BE2C (cell line): ENCODE results near the gene STAB1.
A peak's percentile ranks its signal among the peaks of the same experiment; 100 is the strongest.

Experiments used
- DNase-seq: peaks from one replicate; pipeline ENCODE4 v3.0.0-alpha.2; 2020
- H3K27me3 ChIP-seq: fragments of 250-450 bp; sonication (Bioruptor Pico); 2 replicates; pipeline ENCODE4 v1.5.1; 2020; ENCODE audit warnings: mild to moderate bottlenecking
- H3K36me3 ChIP-seq: fragments of 250-450 bp; sonication (Bioruptor Pico); 2 replicates; pipeline ENCODE4 v1.5.1; 2020; ENCODE audit warnings: mild to moderate bottlenecking
- H3K4me1 ChIP-seq: fragments of 250-450 bp; sonication (Bioruptor Pico); 2 replicates; pipeline ENCODE4 v1.5.1; 2020
- H3K4me3 ChIP-seq: 2 replicates; pipeline ENCODE4 v1.5.1; 2011; ENCODE audit warnings: low read depth, low read length
- H3K9me3 ChIP-seq: fragments of 250-450 bp; sonication (Bioruptor Pico); 2 replicates; pipeline ENCODE4 v1.5.1; 2020
- TF ChIP-seq, protein P1 (sequence below): IDR thresholded peaks from 2 replicates; pipeline ENCODE4 v1.5.1; 2012; ENCODE audit warnings: mild to moderate bottlenecking, low read depth, low read length

Gene STAB1

DNA sequence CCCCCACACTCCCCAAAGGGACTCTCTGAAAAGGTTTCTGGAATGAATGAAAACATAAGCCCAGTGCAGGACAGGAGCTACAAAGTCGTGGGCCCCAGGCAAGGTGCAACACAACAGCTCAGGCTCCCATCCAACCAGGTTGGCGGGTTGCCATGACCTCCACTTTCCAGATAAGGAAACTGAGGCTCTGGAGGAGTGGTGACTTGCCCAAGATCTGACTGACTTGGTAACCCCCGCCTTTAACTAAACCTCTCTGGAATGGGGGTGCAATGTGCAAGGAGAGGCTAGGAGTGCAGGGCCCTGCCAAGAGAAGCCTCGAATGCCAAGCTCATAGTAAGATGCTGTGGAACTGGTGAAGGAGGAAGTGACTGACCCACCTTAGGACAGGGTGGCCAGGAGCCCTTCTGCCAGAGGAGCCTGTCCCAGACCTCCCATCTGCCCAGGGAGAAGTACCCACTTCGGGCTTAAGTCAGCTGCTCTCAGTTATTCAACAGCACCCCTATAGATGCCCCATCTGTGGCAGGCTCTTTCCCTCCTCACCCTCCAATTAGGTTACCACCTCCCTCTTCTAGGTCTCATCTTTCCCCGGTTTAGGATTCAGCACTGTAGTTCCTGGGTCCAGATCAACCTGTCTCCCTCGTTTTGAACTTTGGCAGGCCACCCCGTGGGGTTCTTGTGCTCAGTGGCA is 40.7 kb upstream of the STAB1 start:
- no peaks in the 10 kb centered on the region for H3K4me1 ChIP-seq
- TF ChIP-seq, protein P1, sequence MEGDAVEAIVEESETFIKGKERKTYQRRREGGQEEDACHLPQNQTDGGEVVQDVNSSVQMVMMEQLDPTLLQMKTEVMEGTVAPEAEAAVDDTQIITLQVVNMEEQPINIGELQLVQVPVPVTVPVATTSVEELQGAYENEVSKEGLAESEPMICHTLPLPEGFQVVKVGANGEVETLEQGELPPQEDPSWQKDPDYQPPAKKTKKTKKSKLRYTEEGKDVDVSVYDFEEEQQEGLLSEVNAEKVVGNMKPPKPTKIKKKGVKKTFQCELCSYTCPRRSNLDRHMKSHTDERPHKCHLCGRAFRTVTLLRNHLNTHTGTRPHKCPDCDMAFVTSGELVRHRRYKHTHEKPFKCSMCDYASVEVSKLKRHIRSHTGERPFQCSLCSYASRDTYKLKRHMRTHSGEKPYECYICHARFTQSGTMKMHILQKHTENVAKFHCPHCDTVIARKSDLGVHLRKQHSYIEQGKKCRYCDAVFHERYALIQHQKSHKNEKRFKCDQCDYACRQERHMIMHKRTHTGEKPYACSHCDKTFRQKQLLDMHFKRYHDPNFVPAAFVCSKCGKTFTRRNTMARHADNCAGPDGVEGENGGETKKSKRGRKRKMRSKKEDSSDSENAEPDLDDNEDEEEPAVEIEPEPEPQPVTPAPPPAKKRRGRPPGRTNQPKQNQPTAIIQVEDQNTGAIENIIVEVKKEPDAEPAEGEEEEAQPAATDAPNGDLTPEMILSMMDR: no peak
- no peak for DNase-seq
- H3K4me3 ChIP-seq: no peak overlapping the region
- peaks cover 8% of the 10 kb centered on the region for H3K36me3 ChIP-seq
- no peaks in the 10 kb centered on the region for H3K27me3 ChIP-seq
- H3K9me3 ChIP-seq: no peaks in the 10 kb centered on the region

DNA sequence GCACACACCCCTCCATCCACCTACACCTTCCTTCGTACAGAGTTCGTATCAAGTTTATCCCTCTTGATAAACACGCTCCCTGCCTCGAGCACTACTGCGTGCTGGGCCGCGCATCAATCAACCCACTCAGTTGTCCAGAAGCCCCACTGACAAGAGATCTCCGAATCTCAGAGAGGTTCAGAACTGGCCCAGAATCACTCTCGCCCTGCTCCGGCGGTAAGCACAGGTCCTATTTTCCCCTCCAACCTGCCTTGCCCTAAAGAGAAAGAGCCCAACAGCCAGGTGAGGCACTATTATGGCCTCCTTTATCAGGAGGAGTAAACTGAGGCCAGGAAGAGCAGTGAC is 40.2 kb upstream of the STAB1 start:
- Histone ChIP-seq H3K36me3 (peaks cover 8% of the 10 kb centered on the region), H3K4me3 (peak overlapping the region; percentile 51), H3K4me1 (no peaks in the 10 kb centered on the region)

DNA sequence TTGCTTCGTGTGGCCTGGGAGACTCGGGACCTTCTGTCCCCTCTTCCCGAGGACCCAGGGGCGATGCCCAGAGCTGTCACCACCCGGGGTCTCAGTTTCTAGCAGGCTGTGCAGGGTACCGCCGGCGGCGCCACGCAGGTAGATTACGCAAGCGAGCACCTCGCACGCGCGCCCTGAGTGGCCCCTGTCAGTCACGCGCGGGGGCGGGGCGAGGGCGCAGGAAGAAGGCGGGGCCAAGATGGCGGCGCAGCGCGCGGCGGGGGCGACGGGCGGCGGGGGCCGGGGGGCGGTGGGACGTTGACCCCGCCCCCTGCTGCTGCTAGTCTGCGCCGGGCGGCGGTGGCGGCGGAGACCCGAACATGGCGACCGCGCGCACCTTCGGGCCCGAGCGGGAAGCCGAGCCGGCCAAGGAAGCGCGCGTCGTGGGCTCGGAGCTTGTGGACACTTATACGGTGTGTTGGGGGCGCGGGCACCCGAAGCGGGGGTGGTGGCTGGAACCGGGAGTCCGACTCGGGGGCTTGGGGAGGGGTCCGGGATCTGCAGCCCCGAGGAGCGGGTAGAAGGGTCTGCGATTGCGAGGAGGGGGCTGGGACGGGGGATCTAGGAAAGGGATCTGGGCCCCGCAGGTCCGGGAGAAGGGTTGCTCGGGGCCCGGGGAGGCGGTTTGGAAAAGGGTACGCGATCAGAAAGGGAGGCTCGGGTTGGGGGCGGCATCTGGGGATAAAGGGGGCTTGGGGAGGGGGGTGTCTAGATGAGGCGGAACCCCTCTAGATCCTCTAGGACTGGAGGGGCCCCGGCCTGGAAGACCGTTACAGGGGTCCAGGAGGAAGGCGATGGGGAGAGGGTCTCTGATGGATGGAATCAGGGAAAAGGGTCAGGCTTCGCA is 39.6 kb upstream of the STAB1 start, which contains the start of gene NISCH:
Gene NISCH, plus strand, starts transcription at position 322 of the 886 bp plus-strand sequence. Its CDS starts 38 bp downstream, at position 360.
- peak; percentile 88 for DNase-seq
- Histone ChIP-seq H3K36me3 (peaks cover 8% of the 10 kb centered on the region), H3K9me3 (no peaks in the 10 kb centered on the region), H3K4me3 (peak within 1 kb of the TSS; percentile 71), H3K27me3 (no peaks in the 10 kb centered on the region), H3K4me1 (no peaks in the 10 kb centered on the region)
- TF ChIP-seq, protein P1: no peak

More for the DNA sequence above, 40.2 kb upstream of the STAB1 start:
- H3K9me3 ChIP-seq: no peaks in the 10 kb centered on the region
- TF ChIP-seq, protein P1: no peak
- H3K27me3 ChIP-seq: no peaks in the 10 kb centered on the region
- DNase-seq: no peak

DNA sequence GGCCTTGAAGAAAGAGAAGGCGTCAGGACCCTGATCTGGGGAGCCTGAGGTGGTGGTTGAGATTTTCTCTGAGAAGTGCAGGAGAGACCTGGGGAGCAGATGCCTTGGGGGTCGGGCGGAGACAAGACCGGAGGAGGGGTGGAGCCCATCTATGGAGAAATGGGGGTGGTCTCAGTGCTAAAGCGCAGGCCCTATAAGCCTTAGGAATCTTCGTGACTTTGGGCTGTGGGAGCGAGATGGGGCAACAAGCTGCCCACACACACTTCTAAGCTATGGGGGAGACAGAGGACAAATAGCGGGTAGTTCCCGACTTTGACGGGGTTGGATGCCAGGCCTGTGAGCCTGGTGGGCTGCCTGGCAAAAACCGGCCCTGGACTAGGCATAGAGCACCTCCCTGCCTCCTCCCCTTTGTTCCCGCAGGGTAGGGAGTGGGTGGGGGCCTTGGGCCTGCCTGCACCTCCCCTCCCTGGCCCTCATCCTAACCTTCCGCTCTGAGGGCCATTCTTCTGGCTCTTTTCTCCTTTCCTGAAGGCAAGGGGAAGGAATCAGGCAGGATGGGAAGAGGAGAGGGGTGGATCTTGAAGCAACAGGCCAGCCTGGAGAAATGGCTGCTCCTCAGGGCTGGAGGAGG is 38.9 kb upstream of the STAB1 start:
- H3K36me3 ChIP-seq: peaks cover 8% of the 10 kb centered on the region
- no peaks in the 10 kb centered on the region for H3K27me3 ChIP-seq
- H3K4me3 ChIP-seq: peak overlapping the region; percentile 71
- no peaks in the 10 kb centered on the region for H3K4me1 ChIP-seq
- TF ChIP-seq, protein P1: no peak
- no peaks in the 10 kb centered on the region for H3K9me3 ChIP-seq
- no peak for DNase-seq

DNA sequence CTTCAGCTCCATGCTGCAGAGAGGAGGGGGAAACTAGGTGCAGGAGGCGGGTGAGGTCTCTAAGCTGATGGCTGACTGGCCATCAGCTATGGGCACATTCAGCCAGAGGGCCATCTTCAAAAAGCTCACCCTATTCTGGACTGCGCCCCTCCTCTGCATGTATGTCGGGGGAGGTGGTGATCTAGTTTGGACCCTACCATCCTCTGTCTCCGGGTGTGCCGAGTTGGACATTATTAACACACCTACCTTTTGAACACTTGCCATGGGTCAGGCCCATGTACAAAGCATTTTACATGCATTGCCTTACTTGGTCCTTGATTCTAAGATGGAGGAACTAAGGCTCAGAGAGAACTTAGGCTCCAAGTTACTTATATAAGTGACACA is 38.3 kb upstream of the STAB1 start:
- peaks cover 8% of the 10 kb centered on the region for H3K36me3 ChIP-seq
- no peaks in the 10 kb centered on the region for H3K4me1 ChIP-seq
- peak overlapping the region; percentile 71 for H3K4me3 ChIP-seq
- no peaks in the 10 kb centered on the region for H3K9me3 ChIP-seq
- TF ChIP-seq, protein P1: no peak
- H3K27me3 ChIP-seq: no peaks in the 10 kb centered on the region
- no peak for DNase-seq
